Measurements from ENCODE around the gene ZNF438.

Gene ZNF438

GRCh38 chr10:31070025-31070424, 38.4 kb upstream of the ZNF438 start:
- Histone ChIP-seq H3K9ac (ENCODE audit: low read length) (no peak overlapping the region), H3K4ac (ENCODE audit: low read depth, low read length) (no peak overlapping the region), H3K23ac (ENCODE audit: low read length) (no peak overlapping the region), H3K4me1 (ENCODE audit: control insufficient read depth, low read depth, low read length) (no peaks in the 10 kb centered on the region), H3K27ac (ENCODE audit: low read depth, low read length) (no peak overlapping the region), H3K36me3 (ENCODE audit: control insufficient read depth, insufficient read depth, low read length) (no peaks in the 10 kb centered on the region), H2BK5ac (ENCODE audit: low read length) (no peak overlapping the region), H3K18ac (ENCODE audit: low read length) (no peak overlapping the region), H3K4me2 (ENCODE audit: low read length) (no peak overlapping the region), H3K27me3 (ENCODE audit: insufficient read depth, low read length, poor library complexity) (no peaks in the 10 kb centered on the region), H3K4me3 (ENCODE audit: low read length) (no peak overlapping the region), H3K79me1 (ENCODE audit: low read length) (no peaks in the 10 kb centered on the region), H3K79me2 (ENCODE audit: control insufficient read depth, insufficient read depth, low read length) (no peaks in the 10 kb centered on the region), H2BK15ac (replicated peaks; ENCODE audit: low read depth) (no peak overlapping the region), H4K5ac (ENCODE audit: low read length) (no peak overlapping the region), H2BK120ac (ENCODE audit: low read depth, low read length) (no peak overlapping the region), H4K8ac (ENCODE audit: low read depth, low read length) (no peak overlapping the region), H3K56ac (ENCODE audit: low read length) (no peak overlapping the region), H2AK5ac (ENCODE audit: low read length) (no peak overlapping the region)
- DNase-seq: no peak
- no CpG with 5 or more reads among the region's 4 CpGs for whole genome bisulfite sequencing (ENCODE audit: extremely low coverage, insufficient coverage, low lambda C conversion rate)

GRCh38 chr10:31069411-31069810, 37.7 kb upstream of the ZNF438 start:
- Histone ChIP-seq H3K36me3 (ENCODE audit: control insufficient read depth, insufficient read depth, low read length) (no peaks in the 10 kb centered on the region), H3K4ac (ENCODE audit: low read depth, low read length) (no peak overlapping the region)

GRCh38 chr10:31064348-31064747, 32.7 kb upstream of the ZNF438 start:
- Histone ChIP-seq H3K18ac (ENCODE audit: low read length) (no peak overlapping the region), H3K27me3 (ENCODE audit: insufficient read depth, low read length, poor library complexity) (no peaks in the 10 kb centered on the region), H3K4ac (ENCODE audit: low read depth, low read length) (no peak overlapping the region), H3K79me2 (ENCODE audit: control insufficient read depth, insufficient read depth, low read length) (no peaks in the 10 kb centered on the region), H2BK5ac (ENCODE audit: low read length) (no peak overlapping the region), H3K4me1 (ENCODE audit: control insufficient read depth, low read depth, low read length) (no peaks in the 10 kb centered on the region), H4K5ac (ENCODE audit: low read length) (no peak overlapping the region), H3K9ac (ENCODE audit: low read length) (no peak overlapping the region), H3K23ac (ENCODE audit: low read length) (no peak overlapping the region), H3K27ac (ENCODE audit: low read depth, low read length) (no peak overlapping the region), H2BK15ac (replicated peaks; ENCODE audit: low read depth) (no peak overlapping the region), H2AK5ac (ENCODE audit: low read length) (no peak overlapping the region), H4K8ac (ENCODE audit: low read depth, low read length) (no peak overlapping the region), H3K56ac (ENCODE audit: low read length) (no peak overlapping the region), H3K4me2 (ENCODE audit: low read length) (no peak overlapping the region), H2BK120ac (ENCODE audit: low read depth, low read length) (no peak overlapping the region), H3K36me3 (ENCODE audit: control insufficient read depth, insufficient read depth, low read length) (no peaks in the 10 kb centered on the region), H3K4me3 (ENCODE audit: low read length) (no peak overlapping the region), H3K79me1 (ENCODE audit: low read length) (no peaks in the 10 kb centered on the region)
- no peak for DNase-seq
- no CpG with 5 or more reads among the region's 2 CpGs for WGBS (ENCODE audit: extremely low coverage, insufficient coverage, low lambda C conversion rate)

More at GRCh38 chr10:31069411-31069810, 37.7 kb upstream of the ZNF438 start:
- no CpG with 5 or more reads among the region's 3 CpGs for WGBS (ENCODE audit: extremely low coverage, insufficient coverage, low lambda C conversion rate)
- Histone ChIP-seq H3K18ac (ENCODE audit: low read length) (no peak overlapping the region), H2BK5ac (ENCODE audit: low read length) (no peak overlapping the region), H2AK5ac (ENCODE audit: low read length) (no peak overlapping the region), H3K23ac (ENCODE audit: low read length) (no peak overlapping the region), H3K4me2 (ENCODE audit: low read length) (no peak overlapping the region), H2BK120ac (ENCODE audit: low read depth, low read length) (no peak overlapping the region), H3K4me1 (ENCODE audit: control insufficient read depth, low read depth, low read length) (no peaks in the 10 kb centered on the region), H3K27ac (ENCODE audit: low read depth, low read length) (no peak overlapping the region), H3K27me3 (ENCODE audit: insufficient read depth, low read length, poor library complexity) (no peaks in the 10 kb centered on the region), H4K5ac (ENCODE audit: low read length) (no peak overlapping the region), H3K79me2 (ENCODE audit: control insufficient read depth, insufficient read depth, low read length) (no peaks in the 10 kb centered on the region), H3K56ac (ENCODE audit: low read length) (no peak overlapping the region), H2BK15ac (replicated peaks; ENCODE audit: low read depth) (no peak overlapping the region), H3K79me1 (ENCODE audit: low read length) (no peaks in the 10 kb centered on the region), H3K9ac (ENCODE audit: low read length) (no peak overlapping the region), H3K4me3 (ENCODE audit: low read length) (no peak overlapping the region), H4K8ac (ENCODE audit: low read depth, low read length) (no peak overlapping the region)
- no peak for DNase-seq

GRCh38 chr10:31063841-31064240, 32.2 kb upstream of the ZNF438 start:
- no peak overlapping the region for H3K23ac ChIP-seq (ENCODE audit: low read length)
- no peak overlapping the region for H2AK5ac ChIP-seq (ENCODE audit: low read length)
- DNase-seq: no peak
- no peak overlapping the region for H2BK15ac ChIP-seq (replicated peaks; ENCODE audit: low read depth)
- H4K8ac ChIP-seq (ENCODE audit: low read depth, low read length): no peak overlapping the region
- no CpG with 5 or more reads among the region's 6 CpGs for WGBS (ENCODE audit: extremely low coverage, insufficient coverage, low lambda C conversion rate)
- H3K4ac ChIP-seq (ENCODE audit: low read depth, low read length): no peak overlapping the region
- H3K4me1 ChIP-seq (ENCODE audit: control insufficient read depth, low read depth, low read length): no peaks in the 10 kb centered on the region
- H3K36me3 ChIP-seq (ENCODE audit: control insufficient read depth, insufficient read depth, low read length): no peaks in the 10 kb centered on the region
- H3K56ac ChIP-seq (ENCODE audit: low read length): no peak overlapping the region
- no peak overlapping the region for H3K18ac ChIP-seq (ENCODE audit: low read length)
- no peak overlapping the region for H4K5ac ChIP-seq (ENCODE audit: low read length)
- H3K27ac ChIP-seq (ENCODE audit: low read depth, low read length): no peak overlapping the region
- H3K4me2 ChIP-seq (ENCODE audit: low read length): no peak overlapping the region
- H3K4me3 ChIP-seq (ENCODE audit: low read length): no peak overlapping the region
- H3K79me2 ChIP-seq (ENCODE audit: control insufficient read depth, insufficient read depth, low read length): no peaks in the 10 kb centered on the region
- no peaks in the 10 kb centered on the region for H3K79me1 ChIP-seq (ENCODE audit: low read length)
- H3K27me3 ChIP-seq (ENCODE audit: insufficient read depth, low read length, poor library complexity): no peaks in the 10 kb centered on the region
- no peak overlapping the region for H2BK5ac ChIP-seq (ENCODE audit: low read length)
- no peak overlapping the region for H2BK120ac ChIP-seq (ENCODE audit: low read depth, low read length)
- no peak overlapping the region for H3K9ac ChIP-seq (ENCODE audit: low read length)

GRCh38 chr10:31062856-31063255, 31.2 kb upstream of the ZNF438 start:
- no peak overlapping the region for H3K4ac ChIP-seq (ENCODE audit: low read depth, low read length)
- no peaks in the 10 kb centered on the region for H3K4me1 ChIP-seq (ENCODE audit: control insufficient read depth, low read depth, low read length)
- H3K18ac ChIP-seq (ENCODE audit: low read length): no peak overlapping the region
- DNase-seq: no peak
- no peak overlapping the region for H3K9ac ChIP-seq (ENCODE audit: low read length)
- H2AK5ac ChIP-seq (ENCODE audit: low read length): no peak overlapping the region
- no peak overlapping the region for H4K5ac ChIP-seq (ENCODE audit: low read length)
- H3K4me2 ChIP-seq (ENCODE audit: low read length): no peak overlapping the region
- no peak overlapping the region for H3K27ac ChIP-seq (ENCODE audit: low read depth, low read length)
- no peak overlapping the region for H4K8ac ChIP-seq (ENCODE audit: low read depth, low read length)
- H2BK15ac ChIP-seq (replicated peaks; ENCODE audit: low read depth): no peak overlapping the region
- no peaks in the 10 kb centered on the region for H3K27me3 ChIP-seq (ENCODE audit: insufficient read depth, low read length, poor library complexity)
- no peak overlapping the region for H2BK5ac ChIP-seq (ENCODE audit: low read length)
- H3K79me2 ChIP-seq (ENCODE audit: control insufficient read depth, insufficient read depth, low read length): no peaks in the 10 kb centered on the region
- H3K36me3 ChIP-seq (ENCODE audit: control insufficient read depth, insufficient read depth, low read length): no peaks in the 10 kb centered on the region
- no peak overlapping the region for H3K4me3 ChIP-seq (ENCODE audit: low read length)
- no peaks in the 10 kb centered on the region for H3K79me1 ChIP-seq (ENCODE audit: low read length)
- H2BK120ac ChIP-seq (ENCODE audit: low read depth, low read length): no peak overlapping the region
- no CpG with 5 or more reads among the region's 6 CpGs for WGBS (ENCODE audit: extremely low coverage, insufficient coverage, low lambda C conversion rate)
- H3K23ac ChIP-seq (ENCODE audit: low read length): no peak overlapping the region
- H3K56ac ChIP-seq (ENCODE audit: low read length): no peak overlapping the region

GRCh38 chr10:31061941-31062340, 30.3 kb upstream of the ZNF438 start:
- H3K4me3 ChIP-seq (ENCODE audit: low read length): no peak overlapping the region
- H3K79me2 ChIP-seq (ENCODE audit: control insufficient read depth, insufficient read depth, low read length): no peaks in the 10 kb centered on the region
- WGBS (ENCODE audit: extremely low coverage, insufficient coverage, low lambda C conversion rate): no CpG with 5 or more reads among the region's 9 CpGs
- no peaks in the 10 kb centered on the region for H3K27me3 ChIP-seq (ENCODE audit: insufficient read depth, low read length, poor library complexity)
- H4K5ac ChIP-seq (ENCODE audit: low read length): no peak overlapping the region
- H2BK120ac ChIP-seq (ENCODE audit: low read depth, low read length): no peak overlapping the region
- no peak overlapping the region for H2BK5ac ChIP-seq (ENCODE audit: low read length)
- H3K4me2 ChIP-seq (ENCODE audit: low read length): no peak overlapping the region
- H3K4me1 ChIP-seq (ENCODE audit: control insufficient read depth, low read depth, low read length): no peaks in the 10 kb centered on the region
- H3K9ac ChIP-seq (ENCODE audit: low read length): no peak overlapping the region
- H3K23ac ChIP-seq (ENCODE audit: low read length): no peak overlapping the region
- no peak overlapping the region for H3K18ac ChIP-seq (ENCODE audit: low read length)
- no peak overlapping the region for H3K4ac ChIP-seq (ENCODE audit: low read depth, low read length)
- H3K79me1 ChIP-seq (ENCODE audit: low read length): no peaks in the 10 kb centered on the region
- H4K8ac ChIP-seq (ENCODE audit: low read depth, low read length): no peak overlapping the region
- H3K56ac ChIP-seq (ENCODE audit: low read length): no peak overlapping the region
- DNase-seq: no peak
- H2BK15ac ChIP-seq (replicated peaks; ENCODE audit: low read depth): no peak overlapping the region
- H3K36me3 ChIP-seq (ENCODE audit: control insufficient read depth, insufficient read depth, low read length): no peaks in the 10 kb centered on the region
- no peak overlapping the region for H3K27ac ChIP-seq (ENCODE audit: low read depth, low read length)
- H2AK5ac ChIP-seq (ENCODE audit: low read length): no peak overlapping the region

All from mesendoderm (in vitro differentiated cells).